Measurements from ENCODE around the gene TAS1R3.
"Not testable (repeated sequence)": the region's sequence is repeated elsewhere in the genome, so short reads cannot be mapped to it uniquely, and the experiment has no call there.

Gene TAS1R3

DNA sequence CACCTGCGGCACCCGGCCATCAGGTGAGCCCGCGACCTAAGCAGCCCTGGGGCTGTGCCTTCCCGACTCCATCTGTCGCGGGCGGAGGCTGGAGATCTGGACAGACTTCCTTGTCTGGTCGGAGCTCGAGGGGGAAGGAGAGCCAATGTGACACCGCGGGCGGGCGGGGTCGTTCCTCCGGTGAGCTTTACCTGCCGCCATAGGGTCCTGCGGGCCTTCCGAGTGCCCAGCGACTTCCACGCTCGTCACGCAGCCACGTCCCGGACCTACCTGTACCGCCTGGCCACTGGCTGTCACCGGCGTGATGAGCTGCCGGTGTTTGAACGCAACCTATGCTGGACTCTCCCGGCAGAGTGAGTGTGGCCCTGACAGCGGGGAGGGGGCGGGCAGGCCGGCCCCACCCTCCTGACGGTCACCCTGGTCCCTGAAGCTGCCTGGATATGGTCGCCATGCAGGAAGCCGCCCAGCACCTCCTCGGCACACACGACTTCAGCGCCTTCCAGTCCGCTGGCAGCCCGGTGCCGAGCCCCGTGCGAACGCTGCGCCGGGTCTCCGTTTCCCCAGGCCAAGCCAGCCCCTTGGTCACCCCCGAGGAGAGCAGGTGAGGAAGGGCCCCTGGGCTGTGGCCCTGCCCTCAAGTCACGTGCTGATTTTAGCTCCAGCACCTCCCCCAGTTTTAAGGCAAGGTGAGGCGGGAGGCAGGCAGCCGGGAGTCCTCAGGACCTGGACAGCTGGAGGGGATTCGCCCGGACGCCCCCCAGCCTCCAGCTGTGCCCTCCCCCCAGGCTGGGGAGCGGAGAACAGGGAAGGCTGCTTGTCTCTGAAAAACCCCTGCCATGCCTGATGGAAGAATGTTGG is 21.6 kb upstream of the TAS1R3 start:
- DNase-seq = no peak

GRCh38 chr1:1310109-1310385 is 21.0 kb upstream of the TAS1R3 start:
- DNase-seq = no peak

- DNase-seq = no peak
These were observed 20.5 kb upstream of the TAS1R3 start for GRCh38 chr1:1310476-1311053.

- DNase-seq = no peak
These were observed 19.7 kb upstream of the TAS1R3 start for GRCh38 chr1:1311107-1312104.

- DNase-seq = no peak
These were observed 18.4 kb upstream of the TAS1R3 start for GRCh38 chr1:1312450-1313314.

- DNase-seq = no peak
These were observed 17.4 kb upstream of the TAS1R3 start for GRCh38 chr1:1313500-1314236.

DNA sequence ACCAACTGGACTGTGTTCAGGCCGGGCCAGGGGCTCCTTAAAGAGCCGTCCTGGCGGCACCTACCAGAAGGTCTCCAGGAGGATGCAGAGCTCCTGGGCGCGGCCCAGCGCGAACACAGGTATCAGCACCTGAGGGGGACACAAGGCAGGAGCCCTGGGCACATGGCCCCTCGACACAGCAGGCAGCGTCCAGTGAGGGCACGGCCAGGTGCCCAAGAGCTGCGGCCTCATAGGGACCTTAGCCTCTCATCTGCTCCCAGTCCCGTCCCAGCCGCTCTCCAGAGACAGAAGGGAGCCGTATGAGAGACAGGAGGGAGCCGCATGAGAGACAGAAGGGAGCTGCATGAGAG is 16.9 kb upstream of the TAS1R3 start:
- no peak for DNase-seq

- no peak for DNase-seq
These were observed 16.3 kb upstream of the TAS1R3 start for GRCh38 chr1:1314678-1315335.

DNA sequence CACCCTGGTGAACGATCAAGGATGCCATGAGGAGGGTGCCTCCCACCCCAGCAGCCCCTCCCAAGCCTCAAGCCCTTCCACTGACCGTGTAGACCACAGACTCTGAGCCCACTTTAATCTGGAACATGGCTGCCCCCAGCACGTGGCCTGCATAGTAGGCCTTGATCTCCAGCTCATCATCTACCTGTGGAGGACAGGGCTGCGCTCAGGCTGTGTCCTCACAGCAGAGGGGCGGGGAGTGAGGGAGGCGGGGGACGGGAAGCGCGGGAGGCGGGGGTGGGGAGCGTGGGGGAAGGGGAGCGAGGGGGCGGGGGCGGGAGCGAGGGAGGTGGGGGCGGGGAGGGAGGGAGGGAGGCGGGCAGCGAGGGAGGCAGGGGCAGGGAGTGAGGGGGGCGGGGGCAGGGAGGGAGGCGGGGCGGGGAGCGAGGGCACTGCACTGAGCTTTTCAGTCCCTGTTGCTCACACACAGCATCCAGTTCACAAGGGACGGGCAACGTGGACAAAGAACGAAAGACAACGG is 15.6 kb upstream of the TAS1R3 start:
- no peak for DNase-seq

DNA sequence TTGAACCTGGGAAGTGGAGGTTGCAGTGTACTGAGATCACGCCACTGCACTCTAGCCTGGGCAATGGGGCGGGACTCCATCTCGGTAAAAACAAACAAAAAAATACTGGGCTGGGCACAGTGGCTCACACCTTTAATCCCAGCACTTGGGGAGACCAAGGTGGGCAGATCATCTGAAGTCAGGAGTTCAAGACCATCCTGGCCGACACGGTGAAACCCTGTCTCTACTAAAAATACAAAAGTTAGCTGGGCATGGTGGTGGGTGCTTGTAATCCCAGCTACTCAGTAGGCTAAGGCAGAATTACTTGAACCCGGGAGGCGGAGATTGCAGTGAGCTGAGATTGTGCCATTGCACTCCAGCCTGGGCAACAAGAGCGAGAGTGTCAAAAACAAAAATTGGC is 14.9 kb upstream of the TAS1R3 start:
- not testable (repeated sequence) for DNase-seq

DNA sequence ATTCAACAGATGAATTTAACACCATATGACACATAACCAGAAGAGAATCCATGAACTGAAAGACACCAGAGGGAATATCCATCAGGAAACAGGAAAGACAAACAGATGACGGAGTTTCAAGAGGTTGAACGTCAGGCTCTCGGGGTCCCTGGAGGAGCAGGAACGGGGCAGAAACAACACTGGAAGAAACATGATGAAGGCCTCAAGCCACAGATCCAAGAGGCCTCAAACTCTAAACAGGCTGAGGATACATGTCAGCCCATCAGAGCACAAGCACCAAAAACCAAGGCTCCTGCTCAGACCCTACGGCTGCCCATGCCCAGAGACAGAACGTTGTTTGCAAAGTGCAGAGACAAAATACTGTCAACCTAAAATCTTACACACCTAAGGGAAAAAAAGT is 13.7 kb upstream of the TAS1R3 start:
- no peak for DNase-seq

- DNase-seq = no peak
These were observed 12.9 kb upstream of the TAS1R3 start for GRCh38 chr1:1318131-1318652.

DNA sequence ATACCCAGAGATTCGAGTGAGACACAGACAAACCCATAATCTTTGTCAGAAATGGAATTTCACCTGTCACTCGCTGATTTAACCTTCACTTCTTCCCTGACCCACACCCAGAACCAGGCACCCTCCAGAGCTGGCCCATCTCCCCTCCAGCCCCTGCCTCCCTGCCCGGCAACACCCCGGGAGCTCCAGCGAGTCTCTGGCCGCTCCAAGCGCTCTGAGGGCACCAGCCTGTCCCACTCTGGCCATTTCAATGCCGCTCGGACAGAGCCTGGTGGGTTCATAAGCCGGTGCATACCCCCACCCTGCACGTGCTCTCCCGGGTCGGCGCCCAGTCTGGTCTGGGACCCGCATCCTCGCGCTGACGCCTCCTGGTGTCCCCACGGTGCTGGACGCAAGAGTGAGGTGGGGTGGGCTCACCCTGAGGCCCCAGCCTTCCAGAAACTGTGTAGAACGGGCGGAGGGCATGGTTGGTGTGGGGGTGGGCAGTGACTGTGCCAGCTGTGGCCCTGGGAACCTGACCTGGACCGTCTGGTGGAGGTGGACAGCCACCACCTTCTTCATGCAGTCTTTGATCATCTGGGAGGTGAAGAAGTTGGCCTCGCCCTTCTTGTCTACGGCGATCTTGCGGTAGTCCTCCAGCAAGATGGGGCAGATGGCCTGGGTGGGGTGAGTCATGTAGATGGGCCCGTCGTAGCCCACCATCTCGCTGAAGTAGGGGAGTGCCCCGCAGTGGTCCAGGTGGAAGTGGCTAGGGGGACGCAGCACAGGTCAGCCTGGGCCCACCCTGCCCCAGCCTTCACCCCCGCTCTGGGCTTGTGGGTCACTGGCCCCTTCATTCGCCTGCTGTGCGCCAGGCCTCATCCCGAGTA is 12.1 kb upstream of the TAS1R3 start:
- DNase-seq = no peak

DNA sequence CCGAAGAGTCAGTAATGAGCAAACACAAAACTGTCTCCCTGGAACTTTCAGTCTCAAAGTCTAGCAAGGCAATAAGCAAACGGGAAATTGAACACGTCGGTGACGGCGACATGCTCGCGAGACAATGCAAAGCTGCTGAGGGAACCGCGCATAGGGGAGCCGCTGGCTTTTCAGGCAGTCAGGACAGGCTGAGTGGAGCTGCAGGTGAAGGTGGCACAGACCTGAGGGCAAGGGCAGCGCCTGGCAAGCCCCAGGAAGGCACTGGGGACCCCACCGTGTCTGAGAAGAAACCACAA is 11.5 kb upstream of the TAS1R3 start:
- DNase-seq = no peak

DNA sequence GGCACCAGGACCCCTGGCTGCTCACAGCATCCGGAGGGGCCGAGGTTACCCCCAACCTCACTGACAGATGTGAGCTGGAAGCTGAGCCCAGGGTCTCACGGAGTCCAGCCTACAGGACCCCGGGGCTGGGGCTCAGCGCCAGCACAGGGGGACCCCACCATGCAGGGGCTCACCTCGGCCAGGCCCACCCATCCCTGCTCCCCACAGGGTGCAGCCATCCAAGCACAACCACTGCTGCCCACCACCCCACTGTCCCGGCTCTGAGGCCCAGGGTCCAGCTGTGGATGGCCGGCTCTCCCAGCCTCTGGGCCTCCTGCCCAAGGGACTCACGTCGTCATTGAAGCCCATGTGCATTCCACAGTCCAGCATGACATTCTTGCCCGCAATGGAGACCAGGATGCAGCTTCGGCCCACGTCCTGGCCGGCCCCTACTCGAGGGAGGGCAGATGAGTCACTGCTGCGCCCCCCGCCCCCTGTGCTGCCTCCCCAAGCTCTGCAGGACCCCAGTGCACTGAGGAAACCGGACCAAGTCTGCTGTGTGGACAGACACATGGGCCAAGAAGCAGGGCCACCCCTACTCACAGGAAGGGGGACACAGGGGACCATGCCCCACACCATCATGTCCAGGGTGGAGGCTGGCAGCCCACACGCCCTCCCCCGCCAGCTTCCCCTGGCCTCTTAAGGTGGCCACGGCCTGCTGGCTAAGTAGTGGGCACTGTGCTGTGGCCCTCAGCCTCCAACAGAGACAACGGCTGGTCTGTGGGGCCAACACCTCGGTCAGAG is 10.2 kb upstream of the TAS1R3 start:
- no peak for DNase-seq

DNA sequence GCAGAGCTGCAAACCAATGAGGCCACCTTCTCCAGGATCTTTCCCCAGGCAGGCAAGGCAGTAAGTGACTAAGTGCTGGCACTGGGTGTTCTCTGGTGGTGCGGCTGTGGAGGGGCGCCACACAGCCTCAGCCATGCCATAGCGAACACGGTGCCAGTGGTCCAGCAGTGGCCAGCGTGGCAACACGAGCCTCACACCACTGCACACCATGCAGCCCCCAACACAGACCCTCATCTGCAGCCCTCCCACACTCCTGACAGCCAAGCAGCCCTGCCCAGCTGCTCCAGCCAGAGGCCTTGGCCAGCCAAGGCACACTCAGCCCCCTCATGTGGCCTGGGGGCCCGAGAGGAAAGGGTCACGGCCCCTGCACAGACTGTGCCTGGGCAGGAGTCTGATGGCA is 9.6 kb upstream of the TAS1R3 start:
- DNase-seq = no peak

DNA sequence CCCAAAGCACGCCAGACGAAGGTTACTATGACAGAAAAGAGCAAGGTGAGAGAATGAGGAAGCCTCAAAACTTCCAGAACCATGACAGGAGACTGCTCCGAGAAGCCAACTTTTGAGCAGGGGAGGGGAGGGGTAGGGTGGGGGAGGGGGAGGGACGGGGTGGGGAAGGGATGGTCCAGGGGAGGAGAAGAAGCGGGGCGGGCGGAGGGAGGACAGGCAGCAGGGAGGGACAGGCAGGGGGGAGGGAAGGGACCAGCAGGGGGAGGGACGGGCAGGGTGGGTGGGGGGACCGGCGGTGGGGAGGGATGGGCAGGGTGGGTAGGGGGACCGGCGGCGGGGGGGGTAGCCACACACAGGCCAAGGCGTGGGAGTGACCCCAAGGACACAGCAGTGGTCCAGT is 8.7 kb upstream of the TAS1R3 start:
- no peak for DNase-seq

GRCh38 chr1:1322952-1323351 is 8.1 kb upstream of the TAS1R3 start:
- no peak for DNase-seq

DNA sequence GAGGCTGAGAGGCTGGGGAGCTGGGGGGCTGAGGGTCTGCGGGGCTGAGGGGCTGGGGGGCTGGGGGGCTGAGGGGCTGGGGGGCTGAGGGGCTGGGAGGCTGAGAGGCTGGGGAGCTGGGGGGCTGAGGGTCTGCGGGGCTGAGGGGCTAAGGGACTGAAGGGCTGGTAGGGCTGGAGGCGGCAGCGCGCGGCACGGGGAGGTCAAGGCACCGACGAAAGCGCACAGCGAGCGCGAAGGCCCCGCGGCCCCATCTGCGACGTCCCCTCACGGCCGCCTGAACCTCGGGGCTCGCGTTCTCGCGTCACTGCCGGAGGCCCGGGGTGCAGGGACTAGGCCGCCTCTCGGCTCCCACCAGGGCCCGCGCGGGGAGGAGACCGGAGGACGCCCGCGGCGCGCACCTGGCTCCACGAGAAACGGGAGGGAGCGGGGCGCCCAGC is 7.0 kb upstream of the TAS1R3 start:
- DNase-seq = no peak

All from NCI-H1930 (cell line).